ENCODE measurements around the gene SYNGAP1. TPM values are rescaled to one million over a fixed set of nuclear protein-coding genes. Genes with fewer than 3 reads are reported as not detected.

SYNGAP1 gene
- polyA plus RNA-seq, 1 donor: 21.0 TPM

GRCh38 chr6:33452496-33452895 is 32.6 kb downstream of the SYNGAP1 start:
- Histone ChIP-seq H3K9me3 (ENCODE audit: control insufficient read depth, low read depth, low read length) (no peaks in the 10 kb centered on the region), H3K27me3 (ENCODE audit: control insufficient read depth, insufficient read depth, low read length) (no peaks in the 10 kb centered on the region), H3K27ac (ENCODE audit: low read length) (no peak overlapping the region), H3K4me1 (ENCODE audit: control insufficient read depth, insufficient read depth, low read length) (no peaks in the 10 kb centered on the region), H3K36me3 (ENCODE audit: control insufficient read depth, insufficient read depth, low read length) (peaks cover 35% of the 10 kb centered on the region), H3K4me3 (ENCODE audit: low read length) (no peak overlapping the region)
- no peak for DNase-seq
- WGBS (ENCODE audit: insufficient coverage, low lambda C conversion rate): no CpG with 5 or more reads among the region's 4 CpGs

- H3K4me3 ChIP-seq (ENCODE audit: low read length): peak overlapping the region; percentile 90
- H3K27ac ChIP-seq (ENCODE audit: low read length): no peak overlapping the region
- WGBS (ENCODE audit: insufficient coverage, low lambda C conversion rate): 7% methylated on average over 3 of the region's 12 CpGs
- no peaks in the 10 kb centered on the region for H3K27me3 ChIP-seq (ENCODE audit: control insufficient read depth, insufficient read depth, low read length)
- no peak for DNase-seq
- H3K4me1 ChIP-seq (ENCODE audit: control insufficient read depth, insufficient read depth, low read length): no peaks in the 10 kb centered on the region
- H3K9me3 ChIP-seq (ENCODE audit: control insufficient read depth, low read depth, low read length): no peaks in the 10 kb centered on the region
- H3K36me3 ChIP-seq (ENCODE audit: control insufficient read depth, insufficient read depth, low read length): peaks cover 25% of the 10 kb centered on the region
Measured at GRCh38 chr6:33453393-33454008, 33.6 kb downstream of the SYNGAP1 start.

- DNase-seq: peak; percentile 96 to 98
- WGBS (ENCODE audit: insufficient coverage, low lambda C conversion rate): no CpG with 5 or more reads among the region's 65 CpGs
Measured at GRCh38 chr6:33454009-33454946, 34.4 kb downstream of the SYNGAP1 start, which contains the start of gene ZBTB9. TSS of gene ZBTB9 (plus strand) at chr6:33454576. CDS start at chr6:33455101, 525 bp downstream.

GRCh38 chr6:33455051-33455450 is 35.2 kb downstream of the SYNGAP1 start:
- Histone ChIP-seq H3K36me3 (ENCODE audit: control insufficient read depth, insufficient read depth, low read length) (peaks cover 18% of the 10 kb centered on the region), H3K27me3 (ENCODE audit: control insufficient read depth, insufficient read depth, low read length) (no peaks in the 10 kb centered on the region), H3K9me3 (ENCODE audit: control insufficient read depth, low read depth, low read length) (no peaks in the 10 kb centered on the region), H3K27ac (ENCODE audit: low read length) (no peak overlapping the region), H3K4me1 (ENCODE audit: control insufficient read depth, insufficient read depth, low read length) (no peaks in the 10 kb centered on the region), H3K4me3 (ENCODE audit: low read length) (peak overlapping the region; percentile 90)
- DNase-seq: no peak
- WGBS (ENCODE audit: insufficient coverage, low lambda C conversion rate): no CpG with 5 or more reads among the region's 16 CpGs

More at GRCh38 chr6:33454009-33454946, 34.4 kb downstream of the SYNGAP1 start, which contains the start of gene ZBTB9:
- Histone ChIP-seq H3K36me3 (ENCODE audit: control insufficient read depth, insufficient read depth, low read length) (peaks cover 18% of the 10 kb centered on the region), H3K27ac (ENCODE audit: low read length) (peak within 1 kb of the TSS; percentile 55), H3K4me3 (ENCODE audit: low read length) (peak within 1 kb of the TSS; percentile 90), H3K4me1 (ENCODE audit: control insufficient read depth, insufficient read depth, low read length) (no peaks in the 10 kb centered on the region), H3K9me3 (ENCODE audit: control insufficient read depth, low read depth, low read length) (no peaks in the 10 kb centered on the region), H3K27me3 (ENCODE audit: control insufficient read depth, insufficient read depth, low read length) (no peaks in the 10 kb centered on the region)

GRCh38 chr6:33456156-33456555 is 36.3 kb downstream of the SYNGAP1 start:
- no peak for DNase-seq
- Histone ChIP-seq H3K27ac (ENCODE audit: low read length) (no peak overlapping the region), H3K4me1 (ENCODE audit: control insufficient read depth, insufficient read depth, low read length) (no peaks in the 10 kb centered on the region), H3K27me3 (ENCODE audit: control insufficient read depth, insufficient read depth, low read length) (no peaks in the 10 kb centered on the region), H3K36me3 (ENCODE audit: control insufficient read depth, insufficient read depth, low read length) (peaks cover 18% of the 10 kb centered on the region), H3K9me3 (ENCODE audit: control insufficient read depth, low read depth, low read length) (no peaks in the 10 kb centered on the region), H3K4me3 (ENCODE audit: low read length) (no peak overlapping the region)
- no CpG with 5 or more reads among the region's 12 CpGs for WGBS (ENCODE audit: insufficient coverage, low lambda C conversion rate)

GRCh38 chr6:33458676-33459075 is 38.8 kb downstream of the SYNGAP1 start:
- H3K27ac ChIP-seq (ENCODE audit: low read length): no peak overlapping the region
- DNase-seq: no peak
- WGBS (ENCODE audit: insufficient coverage, low lambda C conversion rate): no CpG with 5 or more reads among the region's 3 CpGs

GRCh38 chr6:33459226-33459625 is 39.4 kb downstream of the SYNGAP1 start:
- Histone ChIP-seq H3K36me3 (ENCODE audit: control insufficient read depth, insufficient read depth, low read length) (peaks cover 18% of the 10 kb centered on the region), H3K9me3 (ENCODE audit: control insufficient read depth, low read depth, low read length) (no peaks in the 10 kb centered on the region), H3K27ac (ENCODE audit: low read length) (no peak overlapping the region), H3K4me1 (ENCODE audit: control insufficient read depth, insufficient read depth, low read length) (no peaks in the 10 kb centered on the region), H3K4me3 (ENCODE audit: low read length) (no peak overlapping the region), H3K27me3 (ENCODE audit: control insufficient read depth, insufficient read depth, low read length) (no peaks in the 10 kb centered on the region)
- DNase-seq: no peak
- WGBS (ENCODE audit: insufficient coverage, low lambda C conversion rate): no CpG with 5 or more reads among the region's 2 CpGs

More at GRCh38 chr6:33458676-33459075, 38.8 kb downstream of the SYNGAP1 start:
- Histone ChIP-seq H3K4me1 (ENCODE audit: control insufficient read depth, insufficient read depth, low read length) (no peaks in the 10 kb centered on the region), H3K27me3 (ENCODE audit: control insufficient read depth, insufficient read depth, low read length) (no peaks in the 10 kb centered on the region), H3K4me3 (ENCODE audit: low read length) (no peak overlapping the region), H3K9me3 (ENCODE audit: control insufficient read depth, low read depth, low read length) (no peaks in the 10 kb centered on the region), H3K36me3 (ENCODE audit: control insufficient read depth, insufficient read depth, low read length) (peaks cover 18% of the 10 kb centered on the region)

GRCh38 chr6:33466075-33466735 is 46.3 kb downstream of the SYNGAP1 start:
- Histone ChIP-seq H3K36me3 (ENCODE audit: control insufficient read depth, insufficient read depth, low read length) (no peaks in the 10 kb centered on the region), H3K4me3 (ENCODE audit: low read length) (no peak overlapping the region), H3K27me3 (ENCODE audit: control insufficient read depth, insufficient read depth, low read length) (no peaks in the 10 kb centered on the region), H3K9me3 (ENCODE audit: control insufficient read depth, low read depth, low read length) (no peaks in the 10 kb centered on the region), H3K27ac (ENCODE audit: low read length) (no peak overlapping the region), H3K4me1 (ENCODE audit: control insufficient read depth, insufficient read depth, low read length) (peaks cover 2% of the 10 kb centered on the region)
- no CpG with 5 or more reads among the region's 4 CpGs for WGBS (ENCODE audit: insufficient coverage, low lambda C conversion rate)
- no peak for DNase-seq

- no peaks in the 10 kb centered on the region for H3K9me3 ChIP-seq (ENCODE audit: control insufficient read depth, low read depth, low read length)
- no peak overlapping the region for H3K27ac ChIP-seq (ENCODE audit: low read length)
- WGBS (ENCODE audit: insufficient coverage, low lambda C conversion rate): 84% methylated on average over 5 of the region's 7 CpGs
- peak in 1 of 2 donors; percentile 31 for DNase-seq
- no peak overlapping the region for H3K4me3 ChIP-seq (ENCODE audit: low read length)
- H3K27me3 ChIP-seq (ENCODE audit: control insufficient read depth, insufficient read depth, low read length): no peaks in the 10 kb centered on the region
- peaks cover 2% of the 10 kb centered on the region for H3K4me1 ChIP-seq (ENCODE audit: control insufficient read depth, insufficient read depth, low read length)
- no peaks in the 10 kb centered on the region for H3K36me3 ChIP-seq (ENCODE audit: control insufficient read depth, insufficient read depth, low read length)
Measured at GRCh38 chr6:33467091-33467490, 47.2 kb downstream of the SYNGAP1 start.

GRCh38 chr6:33469661-33470060 is 49.8 kb downstream of the SYNGAP1 start:
- WGBS (ENCODE audit: insufficient coverage, low lambda C conversion rate): 90% methylated on average over 2 of the region's 3 CpGs

More at GRCh38 chr6:33469661-33470060, 49.8 kb downstream of the SYNGAP1 start:
- Histone ChIP-seq H3K4me3 (ENCODE audit: low read length) (no peak overlapping the region), H3K9me3 (ENCODE audit: control insufficient read depth, low read depth, low read length) (no peaks in the 10 kb centered on the region), H3K27me3 (ENCODE audit: control insufficient read depth, insufficient read depth, low read length) (no peaks in the 10 kb centered on the region), H3K36me3 (ENCODE audit: control insufficient read depth, insufficient read depth, low read length) (no peaks in the 10 kb centered on the region), H3K4me1 (ENCODE audit: control insufficient read depth, insufficient read depth, low read length) (peaks cover 2% of the 10 kb centered on the region), H3K27ac (ENCODE audit: low read length) (no peak overlapping the region)
- DNase-seq: no peak

All from large intestine (tissue), 3 donors.